LNCAP (cell line): ENCODE data around the gene NRG2.

Experiments used
- CTCF ChIP-seq: fragments of 450-650 bp; IDR thresholded peaks from 2 replicates; pipeline ENCODE4 v1.5.1; 2017; ENCODE audit warnings: mild to moderate bottlenecking

The NRG2 gene

GRCh38 chr5:139893873-139894272 lies 149.2 kb downstream of the NRG2 start:
- no peak for TF ChIP-seq CTCF

GRCh38 chr5:139889410-139889809 lies 153.7 kb downstream of the NRG2 start:
- TF ChIP-seq CTCF, result no peak

- no peak for TF ChIP-seq CTCF
Observed at GRCh38 chr5:139888370-139888769, 154.7 kb downstream of the NRG2 start.

- no peak for TF ChIP-seq CTCF
Observed at GRCh38 chr5:139886213-139886612, 156.9 kb downstream of the NRG2 start.

GRCh38 chr5:139885857-139886208 lies 157.3 kb downstream of the NRG2 start:
- TF ChIP-seq CTCF, result no peak

GRCh38 chr5:139885172-139885856 lies 157.8 kb downstream of the NRG2 start:
- no peak for TF ChIP-seq CTCF

GRCh38 chr5:139884734-139885133 lies 158.4 kb downstream of the NRG2 start:
- no peak for TF ChIP-seq CTCF

GRCh38 chr5:139884144-139884543 lies 159.0 kb downstream of the NRG2 start:
- no peak for TF ChIP-seq CTCF
